ENCODE measurements around the gene FBXL7.

The FBXL7 gene

DNA sequence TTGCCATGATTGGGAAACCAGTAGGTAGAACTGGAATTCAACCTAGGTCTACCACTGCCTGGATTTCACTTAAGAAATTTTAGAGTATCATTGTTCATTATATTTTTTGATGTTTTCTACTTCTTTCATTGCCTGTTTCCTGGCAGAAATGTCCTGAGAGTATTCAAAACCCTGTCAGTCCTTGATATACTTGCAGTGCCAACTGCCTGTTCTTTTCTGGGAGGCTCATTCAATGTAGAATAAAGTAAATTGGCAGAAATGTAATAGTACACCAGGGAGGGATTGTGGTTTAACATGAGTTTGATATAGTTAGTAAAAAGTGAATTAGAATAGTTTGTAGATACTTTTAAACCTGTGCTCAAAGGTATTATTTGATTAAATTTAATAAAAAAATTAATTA lies 286.3 kb downstream of the FBXL7 start:
- DNase-seq: no peak

DNA sequence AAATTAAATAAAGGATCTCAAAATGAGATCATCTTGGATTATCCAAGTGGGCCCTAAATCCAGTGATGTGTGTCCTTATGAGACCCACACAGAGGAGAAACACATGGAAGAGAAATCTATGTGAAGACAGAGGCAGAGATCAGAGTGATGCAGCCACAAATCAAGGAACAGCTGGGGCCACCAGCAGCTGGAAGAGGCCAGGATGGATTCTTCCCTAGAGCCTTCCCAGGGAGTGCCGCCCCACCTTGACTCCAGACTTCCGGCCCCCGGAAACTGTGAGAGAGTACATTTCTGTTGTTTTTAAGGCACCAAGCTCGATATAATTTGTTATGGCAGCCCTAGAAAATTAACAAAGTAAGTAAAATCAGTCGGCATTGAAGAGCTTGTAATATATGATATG lies 286.9 kb downstream of the FBXL7 start:
- no peak for DNase-seq

DNA sequence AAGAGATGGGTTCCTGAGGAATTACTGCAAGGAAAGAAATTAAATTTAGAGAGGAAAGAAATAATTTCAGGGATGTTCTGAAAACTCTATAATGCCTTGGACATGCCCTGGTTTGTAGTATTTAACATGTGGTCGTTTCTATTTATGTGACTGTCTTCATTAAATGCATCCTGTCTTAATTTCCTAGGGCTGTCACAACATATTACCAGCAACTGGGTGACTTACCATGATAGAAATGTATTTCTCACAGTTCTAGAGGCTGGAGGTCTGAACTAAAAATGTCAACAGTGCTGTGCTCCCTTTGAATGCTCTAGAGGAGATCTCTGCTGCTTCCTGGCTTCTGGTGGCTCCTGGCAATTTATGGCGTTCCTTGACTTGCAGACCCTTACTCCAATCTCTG lies 287.7 kb downstream of the FBXL7 start:
- no peak for DNase-seq

DNA sequence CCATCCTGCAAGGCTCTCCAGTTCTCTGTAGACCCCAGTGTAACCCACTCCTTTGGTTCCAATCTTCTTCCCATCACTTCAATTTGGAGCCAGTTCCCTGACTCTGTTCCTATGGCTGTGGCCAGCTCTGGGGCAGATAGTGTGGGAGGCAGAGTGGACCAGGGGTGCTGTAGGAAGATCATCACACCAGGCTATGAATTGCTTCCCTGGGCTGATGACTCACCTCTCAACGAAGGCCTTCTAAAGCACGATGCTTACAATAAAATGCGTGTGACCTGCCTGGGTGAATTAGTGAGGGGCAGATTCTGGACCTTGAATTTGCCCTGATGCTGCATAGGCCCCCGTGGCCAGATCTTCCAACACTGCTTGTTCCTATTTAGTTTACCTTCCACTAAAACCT lies 289.7 kb downstream of the FBXL7 start:
- DNase-seq: no peak

DNA sequence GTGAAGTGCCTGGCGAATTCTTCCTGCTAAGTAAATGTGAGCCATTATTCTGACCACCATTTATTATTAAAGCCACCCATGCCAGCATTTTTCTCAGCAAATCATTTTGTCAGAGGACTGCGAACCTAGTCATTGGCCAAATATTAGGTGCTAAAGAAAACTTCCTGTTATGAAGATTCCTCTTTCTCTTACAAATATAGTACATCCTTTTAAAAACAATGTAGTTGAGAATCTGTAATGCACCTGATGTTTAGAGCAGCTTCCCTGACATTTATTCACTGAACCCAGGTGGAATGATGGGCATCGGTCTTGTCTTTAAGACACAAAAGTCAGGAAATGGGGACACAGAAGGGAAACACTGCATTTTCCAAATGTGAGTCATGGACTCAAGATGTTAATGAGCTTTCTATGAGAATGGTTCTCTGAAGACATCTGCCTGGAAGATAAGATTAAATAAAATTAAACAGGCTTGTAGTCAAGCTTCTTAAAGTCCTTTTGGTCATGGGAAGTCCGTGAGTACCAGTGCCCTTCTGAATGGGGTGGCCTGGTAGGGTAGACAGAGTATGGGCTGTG lies 290.6 kb downstream of the FBXL7 start:
- DNase-seq: no peak

DNA sequence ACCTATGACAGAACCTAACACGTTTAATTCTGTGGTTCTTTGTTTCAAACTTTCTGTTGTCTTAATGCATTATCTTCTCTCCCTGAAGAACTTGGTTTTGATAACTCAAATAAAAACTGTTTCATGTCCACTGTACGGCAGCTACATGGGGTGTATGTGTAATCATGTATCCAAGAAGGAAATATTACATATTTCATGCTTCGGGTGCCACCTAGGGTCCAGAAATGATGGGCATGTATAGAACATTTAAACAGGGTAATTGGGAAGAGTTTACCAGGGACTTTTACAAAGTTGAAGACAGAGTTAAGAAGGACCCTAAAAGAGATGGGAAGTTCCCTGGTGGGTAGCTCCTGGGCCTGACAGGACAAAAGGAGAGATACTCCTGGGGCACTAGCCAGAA lies 291.3 kb downstream of the FBXL7 start:
- DNase-seq: no peak

DNA sequence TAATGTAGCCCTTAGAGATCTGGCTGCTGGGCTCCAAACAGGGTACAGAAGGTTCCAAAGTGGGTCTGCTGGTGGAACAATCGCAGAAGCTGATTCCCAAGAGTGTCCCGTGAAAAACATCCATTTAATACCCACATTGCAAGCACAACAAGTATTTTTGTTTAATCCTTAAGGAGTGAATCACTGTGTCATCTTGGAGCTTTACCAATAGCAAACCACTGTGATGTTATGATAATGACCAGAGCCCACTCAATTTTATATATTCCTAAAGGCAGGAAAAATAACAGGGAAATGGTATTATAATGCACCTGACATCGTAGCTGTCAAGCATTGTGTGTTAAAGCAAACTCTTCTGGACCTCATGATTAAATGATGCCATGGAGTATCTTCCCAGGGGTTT lies 291.9 kb downstream of the FBXL7 start:
- DNase-seq: no peak

DNA sequence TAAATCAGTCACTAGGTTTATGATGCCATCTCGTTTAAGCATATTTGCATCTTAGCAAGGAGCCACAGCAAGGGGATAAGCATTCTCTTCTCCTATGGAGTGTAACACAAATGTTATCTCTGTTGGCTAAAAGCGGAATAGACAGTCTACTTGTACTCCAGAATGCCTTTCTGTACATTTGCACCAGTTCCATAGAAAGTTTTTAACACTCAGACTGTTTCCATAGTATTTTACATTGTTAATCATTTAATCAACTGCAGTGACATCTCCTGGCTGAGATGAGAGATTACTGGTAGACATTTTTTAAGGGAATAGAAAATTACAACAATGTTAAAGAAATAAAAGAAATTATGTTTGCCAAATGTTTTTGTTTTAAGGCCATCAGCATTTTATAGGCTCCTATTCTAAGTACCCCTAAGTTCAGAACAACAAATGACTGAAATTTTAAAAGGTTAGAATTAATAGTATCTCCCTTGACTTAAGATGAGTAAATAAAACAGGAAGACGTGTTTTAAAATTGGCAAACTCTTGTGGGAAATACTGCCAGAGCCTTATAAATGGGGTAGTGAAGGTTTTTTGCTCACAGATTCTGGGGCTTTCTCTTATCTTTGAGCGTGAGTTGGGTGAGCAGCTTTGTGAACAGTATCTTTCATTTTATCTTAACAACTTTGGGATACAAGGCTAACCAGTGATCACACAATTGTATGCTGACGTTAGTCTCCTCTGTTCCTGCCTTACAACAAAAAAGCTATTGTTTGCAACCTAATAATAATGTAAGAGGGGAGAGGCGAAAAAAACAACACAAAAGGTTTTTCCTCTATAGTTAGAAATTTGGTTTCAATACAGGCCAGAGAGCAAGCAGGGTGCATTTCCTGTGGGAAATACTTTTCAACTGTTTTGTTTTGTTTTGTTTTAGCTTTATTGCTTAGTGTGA lies 294.3 kb downstream of the FBXL7 start:
- no peak for DNase-seq

DNA sequence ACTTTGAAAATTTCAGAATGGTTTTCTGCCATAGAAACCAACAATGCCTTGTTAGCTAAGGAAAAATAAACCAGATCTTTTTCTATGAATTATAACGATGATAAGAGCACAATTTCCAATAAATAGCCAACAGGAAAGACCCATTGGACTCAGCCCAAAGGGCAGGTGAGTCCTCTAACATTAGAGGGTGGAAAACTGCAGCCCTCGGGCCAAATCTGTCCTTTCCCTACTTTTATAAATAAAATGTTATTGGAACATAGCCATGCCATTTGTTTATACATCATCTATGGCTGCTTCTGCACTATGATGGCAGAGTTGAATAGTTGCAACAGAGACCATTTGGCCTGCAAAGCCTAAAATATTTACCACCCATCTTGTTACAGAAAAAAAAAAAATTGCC lies 296.1 kb downstream of the FBXL7 start:
- DNase-seq: no peak

DNA sequence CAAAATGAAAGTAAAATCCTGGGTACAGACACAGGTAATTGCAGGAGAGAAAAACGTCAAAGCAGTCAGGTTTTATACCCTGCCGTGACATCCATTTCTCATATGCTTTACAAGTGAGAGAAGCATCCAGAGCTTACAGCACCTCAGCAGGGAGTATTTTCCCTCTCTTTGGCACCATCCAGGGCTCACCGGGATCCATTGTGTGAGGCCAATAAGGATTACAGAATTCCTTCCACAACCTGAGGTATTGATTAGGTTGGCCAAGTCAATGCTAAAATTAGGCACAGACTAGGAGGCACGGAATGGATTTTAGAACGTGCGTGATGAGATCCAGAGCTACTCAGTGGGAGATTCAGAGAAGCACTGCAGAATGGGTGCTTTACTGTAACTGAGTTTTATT lies 296.6 kb downstream of the FBXL7 start:
- DNase-seq: no peak

DNA sequence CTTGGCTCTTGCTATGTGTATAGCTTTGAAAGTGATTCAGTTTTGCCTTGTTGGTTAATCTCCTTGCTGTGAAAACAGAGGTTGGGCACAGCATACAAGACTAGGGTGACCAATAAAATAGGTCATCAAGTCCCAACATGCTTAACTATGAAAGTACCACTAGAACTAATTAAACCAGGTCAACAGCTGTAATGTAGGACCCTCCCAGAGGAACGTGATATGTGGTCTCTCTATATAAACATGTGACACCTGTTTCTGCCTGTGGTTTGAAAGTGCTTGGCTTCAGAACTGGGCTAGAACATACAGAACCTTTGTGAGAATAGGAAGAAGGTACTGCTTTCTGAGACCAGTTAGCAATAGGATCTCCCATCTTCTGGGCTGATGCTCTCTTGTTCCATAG lies 297.1 kb downstream of the FBXL7 start:
- no peak for DNase-seq

DNA sequence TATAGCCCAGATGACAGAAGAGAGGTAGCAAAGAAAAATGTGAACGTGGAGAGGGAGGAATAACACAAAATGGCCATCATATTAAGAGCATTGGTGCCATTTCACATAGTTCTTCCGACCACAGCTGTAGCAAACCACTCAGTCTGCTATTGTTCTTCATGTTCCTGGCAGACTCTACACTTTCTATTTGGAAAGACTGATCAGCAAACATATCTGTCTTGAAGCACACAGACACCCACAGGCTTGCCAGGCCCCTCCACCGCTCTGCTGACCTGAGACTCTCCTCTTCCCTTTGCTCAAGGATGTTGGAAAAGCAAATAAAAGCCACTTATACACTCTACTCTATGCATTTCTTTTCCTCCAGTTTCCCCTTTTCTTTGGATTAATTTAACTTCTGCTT lies 298.0 kb downstream of the FBXL7 start:
- no peak for DNase-seq

DNA sequence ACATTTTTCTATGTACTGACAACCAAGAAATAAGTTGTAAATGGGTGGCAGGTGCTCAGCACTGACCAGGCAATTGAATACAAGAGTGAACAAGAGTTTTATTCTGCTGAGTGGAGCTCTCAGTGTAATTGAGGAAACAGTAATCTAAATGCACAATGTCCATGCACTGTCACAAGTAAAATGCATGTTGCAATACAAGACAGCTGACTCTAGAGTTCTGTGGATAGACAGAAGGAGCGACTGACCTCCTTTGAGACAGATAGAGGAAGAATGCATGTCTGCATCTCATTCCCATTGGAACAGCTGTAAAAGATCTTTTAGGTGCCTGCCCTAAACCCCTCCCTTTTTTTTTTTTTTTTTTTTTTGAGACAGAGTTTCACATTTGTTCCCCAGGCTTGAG lies 299.0 kb downstream of the FBXL7 start:
- DNase-seq: no peak

DNA sequence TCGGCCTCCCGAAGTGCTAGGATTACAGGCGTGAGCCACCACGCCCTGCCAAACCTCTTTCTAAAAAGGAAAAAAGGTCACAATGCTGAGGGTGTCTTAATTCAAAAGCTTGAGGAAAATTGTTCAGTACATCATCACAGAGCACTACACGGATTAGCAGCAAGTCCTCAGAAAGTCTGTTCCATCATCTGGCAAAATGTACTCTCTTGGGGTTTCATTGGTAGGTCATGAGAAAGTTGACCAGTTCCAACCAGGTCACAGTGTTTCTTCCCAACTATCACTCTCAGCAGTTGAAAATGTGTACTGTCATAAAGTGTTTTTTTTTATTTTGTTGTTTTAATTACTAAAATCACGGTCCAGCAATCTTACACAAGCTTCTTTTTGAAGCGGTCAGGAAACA lies 299.6 kb downstream of the FBXL7 start:
- DNase-seq: no peak

DNA sequence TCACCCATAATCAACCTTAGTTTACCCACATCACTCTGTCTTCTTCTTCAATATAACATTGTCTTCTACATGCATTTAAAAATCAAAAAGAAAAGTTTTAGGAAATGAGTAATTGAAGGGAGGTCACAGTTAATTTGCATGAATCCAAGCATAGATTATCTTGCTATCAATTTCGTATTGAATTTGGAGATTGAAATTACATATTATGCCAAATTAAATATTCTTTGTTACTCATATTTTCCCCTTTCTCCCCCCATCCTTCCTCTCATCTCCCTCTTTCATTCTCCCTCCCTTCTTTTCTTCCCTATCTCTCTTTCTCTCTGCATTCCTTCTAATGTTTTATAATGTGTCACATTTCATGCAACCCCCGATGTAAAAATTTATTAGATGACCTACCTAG lies 303.3 kb downstream of the FBXL7 start:
- DNase-seq: no peak

DNA sequence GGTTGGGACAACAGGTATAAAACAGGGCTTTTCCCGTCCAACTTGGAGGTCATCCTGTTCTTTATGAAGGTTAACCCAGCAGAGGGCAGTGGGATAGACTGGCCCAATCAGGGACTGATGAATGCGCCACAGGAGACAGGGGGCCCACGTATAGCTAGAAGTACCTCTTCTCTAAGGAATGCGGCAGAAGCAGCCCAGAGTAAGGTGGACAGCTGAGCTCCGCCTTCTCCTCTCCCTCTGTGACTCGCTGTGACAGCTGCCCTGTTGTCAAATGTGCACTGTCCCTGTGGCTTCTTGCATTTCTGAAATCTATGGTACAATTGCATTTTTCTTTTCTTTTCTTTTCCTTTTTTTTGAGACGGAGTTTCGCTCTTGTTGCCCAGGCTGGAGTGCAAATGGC lies 306.6 kb downstream of the FBXL7 start:
- no peak for DNase-seq

DNA sequence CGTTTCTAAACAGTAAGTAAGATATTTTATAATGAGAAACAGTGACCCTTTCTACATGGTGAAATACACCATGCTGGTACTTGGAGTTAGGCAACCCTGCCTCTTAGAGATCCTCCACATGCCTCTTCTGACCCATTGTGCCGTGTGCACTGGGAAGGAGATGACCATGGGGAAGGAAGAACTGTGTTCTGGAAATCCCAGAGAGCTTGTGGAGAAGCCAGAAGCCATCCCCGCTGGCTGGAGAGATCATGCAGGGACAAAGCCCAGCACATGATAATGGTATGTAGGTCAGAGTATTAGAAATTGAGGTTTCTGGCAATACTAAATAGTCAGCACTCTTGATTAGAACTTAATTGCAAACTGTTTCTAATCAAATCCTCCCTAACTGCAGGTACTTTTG lies 307.3 kb downstream of the FBXL7 start:
- no peak for DNase-seq

DNA sequence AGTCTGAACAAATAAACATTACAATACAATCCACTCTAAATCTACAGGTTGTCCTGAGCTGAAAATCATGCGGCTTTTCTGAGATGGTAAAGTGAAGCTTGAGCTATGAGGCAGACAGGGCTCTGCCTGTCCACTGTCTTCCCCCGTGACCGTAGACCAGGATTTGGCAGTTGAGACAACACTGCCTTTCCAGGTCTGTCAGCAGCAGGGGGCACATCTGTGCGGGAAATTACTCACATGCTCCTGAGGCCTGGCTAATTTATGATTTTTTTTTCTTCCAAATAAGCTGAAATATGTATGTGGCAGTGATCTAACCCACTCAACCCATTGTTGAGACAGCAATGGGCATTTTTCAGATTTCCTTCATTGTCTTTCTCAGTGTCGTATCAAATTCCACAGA lies 307.9 kb downstream of the FBXL7 start:
- no peak for DNase-seq

DNA sequence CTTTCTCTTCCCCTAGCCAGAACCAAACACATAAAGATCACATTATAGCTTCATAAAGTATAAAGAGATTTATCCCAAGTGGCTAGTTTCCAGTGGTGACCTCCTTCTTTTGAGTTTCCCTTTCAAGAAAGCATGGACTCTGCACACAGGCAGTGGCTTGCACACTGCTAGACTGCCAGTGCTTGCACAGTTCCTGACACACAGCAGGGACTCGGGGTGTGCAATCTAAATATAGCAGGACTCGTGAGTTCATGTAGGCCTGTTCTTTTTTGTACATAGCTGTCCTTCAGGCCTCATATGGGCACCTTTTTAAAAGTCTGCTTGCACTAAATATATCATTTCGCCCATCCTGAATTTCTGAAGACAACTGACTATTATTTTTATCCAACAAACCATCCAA lies 308.6 kb downstream of the FBXL7 start:
- DNase-seq: no peak

DNA sequence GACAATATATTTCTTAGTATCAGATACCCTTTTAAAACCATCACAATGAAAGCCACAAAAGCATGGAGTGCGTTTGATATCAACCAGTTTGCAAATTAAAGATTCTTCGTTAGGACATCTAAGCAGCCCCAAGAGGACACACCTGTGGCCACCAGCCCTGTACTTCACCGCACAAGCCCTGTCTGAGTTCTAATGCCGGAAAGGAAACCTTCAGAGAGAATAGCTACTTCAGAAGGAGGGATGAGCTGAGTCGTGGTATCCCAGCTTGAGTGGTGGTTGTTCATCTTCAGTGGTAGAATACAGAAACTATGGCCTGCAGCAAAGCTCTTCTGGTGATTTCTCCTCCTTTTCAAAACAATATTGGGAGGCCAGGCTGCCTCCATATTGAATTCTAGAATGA lies 319.6 kb downstream of the FBXL7 start:
- DNase-seq: no peak

DNA sequence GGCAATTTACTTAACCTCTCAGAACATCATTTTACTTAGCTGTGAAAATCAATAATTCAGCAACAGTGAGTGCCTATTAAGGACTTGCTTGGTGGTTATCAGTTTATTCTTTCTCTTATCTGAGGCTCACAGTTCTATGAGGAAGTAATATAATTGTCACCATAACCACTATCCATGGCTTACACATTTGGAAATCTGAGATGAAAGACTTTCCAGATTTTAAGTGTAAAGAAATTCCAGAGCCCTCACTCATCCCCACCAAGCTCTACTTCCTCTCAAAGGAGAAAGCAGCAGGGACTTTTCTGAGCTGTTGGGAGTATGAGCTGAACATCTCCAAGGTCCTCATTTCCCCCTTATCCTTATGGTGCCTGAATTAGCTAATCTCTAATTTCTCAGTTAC lies 321.5 kb downstream of the FBXL7 start:
- no peak for DNase-seq

DNA sequence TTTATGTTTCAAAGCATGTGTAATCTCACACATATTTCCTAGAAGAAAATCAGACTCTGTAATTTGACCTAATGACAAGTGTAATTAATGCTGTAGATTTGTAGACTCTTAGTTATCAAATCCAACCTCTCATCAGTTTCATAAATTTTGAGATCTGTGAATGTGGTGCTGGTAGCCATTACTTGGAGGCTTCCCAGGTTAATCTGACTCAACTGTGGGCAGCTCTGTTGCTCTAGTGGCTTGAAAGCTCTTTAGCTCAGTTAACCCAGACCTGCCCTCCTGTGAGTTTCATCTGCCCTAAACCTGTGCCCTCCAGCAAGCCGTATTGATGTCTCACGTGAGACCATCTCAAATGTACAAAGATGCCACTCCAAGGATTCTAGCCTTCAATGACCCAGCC lies 323.4 kb downstream of the FBXL7 start:
- DNase-seq: no peak

DNA sequence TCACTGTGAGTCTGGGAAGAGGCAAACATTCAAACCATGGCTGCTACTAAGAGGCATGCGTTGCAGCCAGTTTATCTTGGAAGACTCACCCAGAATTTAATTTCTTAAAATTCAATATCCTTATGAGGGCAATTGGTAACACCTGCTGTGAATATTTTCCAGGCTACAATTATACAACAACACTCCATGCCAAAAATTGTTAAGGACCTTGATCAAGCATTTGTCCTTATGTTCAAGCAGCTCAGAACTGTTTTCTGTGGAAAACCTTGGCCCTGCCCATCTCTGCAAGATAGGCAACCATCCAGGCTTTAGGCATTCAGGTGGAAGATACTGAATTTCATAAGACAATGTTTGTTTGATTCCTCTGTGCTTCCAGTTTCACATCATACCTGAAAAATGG lies 327.8 kb downstream of the FBXL7 start:
- no peak for DNase-seq

DNA sequence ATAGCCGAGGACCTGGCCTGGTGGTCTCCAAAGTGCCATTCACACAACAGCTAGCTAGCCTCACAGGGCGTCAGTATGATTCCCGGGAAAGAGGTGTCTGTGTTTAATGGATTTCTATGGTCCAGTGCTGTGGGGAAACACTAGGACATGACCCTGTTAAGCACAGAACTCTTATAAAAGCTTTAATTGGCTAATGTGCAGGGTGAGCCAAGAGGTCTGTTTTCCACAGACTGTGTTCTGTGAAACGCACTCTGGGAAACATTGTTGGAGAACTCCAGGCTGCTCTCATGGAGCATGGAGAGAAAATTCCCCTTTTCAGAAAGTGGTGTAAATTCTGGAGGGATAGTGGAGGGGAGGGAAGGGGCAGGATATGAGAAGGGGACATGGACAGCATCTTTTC lies 331.4 kb downstream of the FBXL7 start:
- DNase-seq: no peak

DNA sequence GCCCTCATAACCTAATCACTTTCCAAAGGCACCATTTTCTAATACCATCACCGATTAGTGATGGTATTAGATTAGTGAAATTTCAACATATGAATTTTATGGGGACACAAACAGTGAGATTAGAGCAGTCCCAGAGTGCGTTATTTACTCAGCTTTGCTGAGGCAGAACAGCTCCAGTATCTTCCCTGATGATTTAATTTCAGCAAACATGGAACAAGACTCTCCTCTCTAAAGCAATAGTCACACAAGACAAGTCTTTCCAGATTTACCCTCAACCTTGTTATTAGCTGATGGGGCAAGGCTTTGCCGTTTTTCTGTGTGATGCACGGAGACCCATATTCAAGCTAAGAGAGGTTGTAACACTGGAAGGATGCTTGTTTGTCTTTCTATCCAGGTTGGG lies 333.4 kb downstream of the FBXL7 start:
- no peak for DNase-seq

All from T-helper 2 cell (primary cell).